Erythroblast (primary cell): ENCODE measurements around the gene CDKAL1.

Experiments used
- GATA1 ChIP-seq: IDR thresholded peaks from 2 replicates; pipeline ENCODE4 v1.6.1; 2011; ENCODE audit warnings: low read depth, mild to moderate bottlenecking, control low read depth, low read length, moderate library complexity
- POLR2A ChIP-seq: IDR thresholded peaks from 2 replicates; pipeline ENCODE4 v1.6.1; 2011; ENCODE audit warnings: mild to moderate bottlenecking, low read length

DNA sequence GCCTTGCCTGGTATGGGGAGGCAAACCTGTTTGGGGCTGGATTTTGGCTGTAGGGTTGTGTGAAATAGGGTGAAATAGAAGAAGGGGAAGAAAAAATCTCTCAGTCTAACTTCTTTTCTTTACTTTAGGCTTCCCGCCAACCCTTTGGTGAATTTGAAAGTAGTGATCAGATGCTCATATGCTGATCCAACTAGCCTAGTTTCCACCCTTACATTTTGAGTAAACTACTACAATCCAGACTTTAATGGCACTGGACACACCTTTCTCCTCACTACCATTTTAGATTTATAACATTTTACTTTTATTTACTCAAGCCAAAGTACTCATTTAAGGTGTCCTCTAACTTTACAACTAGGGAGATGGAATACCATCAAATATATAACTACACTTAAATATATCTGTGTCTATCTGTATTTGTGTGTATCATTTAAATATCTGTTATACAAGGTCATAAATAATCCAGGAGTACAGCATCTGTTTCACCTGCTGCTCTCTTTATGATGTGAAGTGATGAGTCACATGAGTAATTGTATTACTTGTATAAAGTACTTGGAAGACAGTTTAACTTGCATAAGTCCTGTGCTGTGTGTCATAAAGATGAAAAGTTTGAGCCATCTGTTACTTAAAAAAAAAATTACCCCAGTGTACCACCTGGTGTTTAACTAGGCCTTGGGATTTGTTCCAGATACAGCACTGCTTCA, 172.1 kb downstream of the CDKAL1 start:
- TF ChIP-seq POLR2A (no peak), GATA1 (no peak)
